ENCODE measurements around the gene GAL3ST3. TPM values are rescaled to one million over a fixed set of nuclear protein-coding genes. Genes with fewer than 3 reads are reported as not detected.

Gene GAL3ST3
- total RNA-seq, 1 donor from 2014 or later, result 0.61 TPM

- TF ChIP-seq CTCF (IDR thresholded peaks at IDR 0.05; ENCODE audit: insufficient read depth, low read depth, low read length) (no peak), EZH2 (IDR thresholded peaks at IDR 0.05; ENCODE audit: insufficient read depth, low read length) (no peak)
- Mint-ChIP-seq H3K4me3 (ENCODE audit: unreplicated experiment) (no peak overlapping the region), H3K27me3 (ENCODE audit: low read depth, unreplicated experiment) (no peaks in the 10 kb centered on the region), H3K4me1 (ENCODE audit: low read depth, unreplicated experiment) (peaks cover 17% of the 10 kb centered on the region), H3K36me3 (ENCODE audit: low read depth, unreplicated experiment) (no peaks in the 10 kb centered on the region), H3K27ac (ENCODE audit: unreplicated experiment) (no peak overlapping the region), H3K9me3 (ENCODE audit: unreplicated experiment) (no peaks in the 10 kb centered on the region)
- no peak overlapping the region for H3K27ac ChIP-seq (ENCODE audit: low read depth, low read length)
- H4K20me1 ChIP-seq (ENCODE audit: insufficient read depth, low read length), result peaks cover 37% of the 10 kb centered on the region
- no peak overlapping the region for H3K4me3 ChIP-seq (ENCODE audit: insufficient read depth, low read depth, low read length)
- H3K9ac ChIP-seq (ENCODE audit: low read length), result no peak overlapping the region
- H3K27me3 ChIP-seq (ENCODE audit: insufficient read depth, low read length), result no peaks in the 10 kb centered on the region
- no peak overlapping the region for H3K4me2 ChIP-seq (ENCODE audit: low read length)
- no peak overlapping the region for H2AFZ ChIP-seq (ENCODE audit: low read depth, low read length)
- no peaks in the 10 kb centered on the region for H3K9me3 ChIP-seq (ENCODE audit: insufficient read depth, low read depth, low read length)
- DNase-seq (ENCODE audit: low read depth) (no peak), FAIRE-seq (no peak)
- peaks cover 1% of the 10 kb centered on the region for H3K4me1 ChIP-seq (ENCODE audit: insufficient read depth, low read length)
- peaks cover 67% of the 10 kb centered on the region for H3K79me2 ChIP-seq (ENCODE audit: insufficient read depth, low read length)
- no peaks in the 10 kb centered on the region for H3K36me3 ChIP-seq (ENCODE audit: insufficient read depth, low read length)
Measured at GRCh38 chr11:66089067-66089466, 40.1 kb upstream of the GAL3ST3 start.

GRCh38 chr11:66087148-66087908 lies 38.4 kb upstream of the GAL3ST3 start:
- DNase-seq (ENCODE audit: low read depth) (no peak), FAIRE-seq (no peak)
- peaks cover 83% of the 10 kb centered on the region for H3K79me2 ChIP-seq (ENCODE audit: insufficient read depth, low read length)
- Mint-ChIP-seq H3K27me3 (ENCODE audit: low read depth, unreplicated experiment) (no peaks in the 10 kb centered on the region), H3K4me3 (ENCODE audit: unreplicated experiment) (no peak overlapping the region), H3K27ac (ENCODE audit: unreplicated experiment) (no peak overlapping the region), H3K36me3 (ENCODE audit: low read depth, unreplicated experiment) (no peaks in the 10 kb centered on the region), H3K4me1 (ENCODE audit: low read depth, unreplicated experiment) (peaks cover 30% of the 10 kb centered on the region), H3K9me3 (ENCODE audit: unreplicated experiment) (no peaks in the 10 kb centered on the region)
- TF ChIP-seq CTCF (IDR thresholded peaks at IDR 0.05; ENCODE audit: insufficient read depth, low read depth, low read length) (no peak), EZH2 (IDR thresholded peaks at IDR 0.05; ENCODE audit: insufficient read depth, low read length) (no peak)
- peaks cover 52% of the 10 kb centered on the region for H4K20me1 ChIP-seq (ENCODE audit: insufficient read depth, low read length)
- no peaks in the 10 kb centered on the region for H3K27me3 ChIP-seq (ENCODE audit: insufficient read depth, low read length)
- H3K36me3 ChIP-seq (ENCODE audit: insufficient read depth, low read length), result no peaks in the 10 kb centered on the region
- H3K4me2 ChIP-seq (ENCODE audit: low read length), result no peak overlapping the region
- H3K27ac ChIP-seq (ENCODE audit: low read depth, low read length), result no peak overlapping the region
- no peak overlapping the region for H2AFZ ChIP-seq (ENCODE audit: low read depth, low read length)
- no peaks in the 10 kb centered on the region for H3K9me3 ChIP-seq (ENCODE audit: insufficient read depth, low read depth, low read length)
- no peak overlapping the region for H3K4me3 ChIP-seq (ENCODE audit: insufficient read depth, low read depth, low read length)
- H3K9ac ChIP-seq (ENCODE audit: low read length), result no peak overlapping the region
- peaks cover 13% of the 10 kb centered on the region for H3K4me1 ChIP-seq (ENCODE audit: insufficient read depth, low read length)

GRCh38 chr11:66084821-66085475 lies 36.0 kb upstream of the GAL3ST3 start:
- Histone ChIP-seq H3K27ac (ENCODE audit: low read depth, low read length) (no peak overlapping the region), H3K9me3 (ENCODE audit: insufficient read depth, low read depth, low read length) (no peaks in the 10 kb centered on the region), H3K27me3 (ENCODE audit: insufficient read depth, low read length) (no peaks in the 10 kb centered on the region), H3K4me2 (ENCODE audit: low read length) (no peak overlapping the region), H3K79me2 (ENCODE audit: insufficient read depth, low read length) (peaks cover 93% of the 10 kb centered on the region), H3K4me1 (ENCODE audit: insufficient read depth, low read length) (peaks cover 29% of the 10 kb centered on the region), H3K36me3 (ENCODE audit: insufficient read depth, low read length) (peaks cover under 1% of the 10 kb centered on the region), H2AFZ (ENCODE audit: low read depth, low read length) (no peak overlapping the region), H4K20me1 (ENCODE audit: insufficient read depth, low read length) (peaks cover 58% of the 10 kb centered on the region), H3K4me3 (ENCODE audit: insufficient read depth, low read depth, low read length) (no peak overlapping the region), H3K9ac (ENCODE audit: low read length) (no peak overlapping the region)
- Mint-ChIP-seq H3K9me3 (ENCODE audit: unreplicated experiment) (no peaks in the 10 kb centered on the region), H3K4me1 (ENCODE audit: low read depth, unreplicated experiment) (peaks cover 53% of the 10 kb centered on the region), H3K36me3 (ENCODE audit: low read depth, unreplicated experiment) (peaks cover 3% of the 10 kb centered on the region), H3K27me3 (ENCODE audit: low read depth, unreplicated experiment) (no peaks in the 10 kb centered on the region), H3K4me3 (ENCODE audit: unreplicated experiment) (no peak overlapping the region), H3K27ac (ENCODE audit: unreplicated experiment) (peak overlapping the region; percentile 16)
- DNase-seq (ENCODE audit: low read depth) (no peak), FAIRE-seq (no peak)
- no peak for TF ChIP-seq EZH2 (IDR thresholded peaks at IDR 0.05; ENCODE audit: insufficient read depth, low read length)
